A673 (cell line): ENCODE data around the gene OR7D4. TPM values are rescaled to one million over a fixed set of nuclear protein-coding genes. Genes with fewer than 3 reads are reported as not detected.

ENCODE experiments used
- BruUV-seq: library from RNA; stranded (reverse); fragments of 400-500 nt; replicated peaks from 2 replicates; lab custom pipeline; 2021; lab: Mats Ljungman, UMichigan
- CTCF ChIA-PET: fragments of 300-600 bp; sonication (Branson Sonifier 250); formaldehyde crosslinking; loops from one replicate; lab custom pipeline; 2022; ENCODE audit warnings: antibody characterized with exemption; lab: Charles Lee
- POLR2A ChIA-PET: fragments of 300-600 bp; sonication (Branson Sonifier 250); formaldehyde crosslinking; loops from one replicate; lab custom pipeline; 2022; ENCODE audit warnings: antibody characterized with exemption; ENCODE audit not compliant: low non-redundant PET; lab: Charles Lee
- DNase-seq: peaks from one replicate; pipeline ENCODE4 v3.0.0-alpha.2; 2015; ENCODE audit warnings: low spot score
- H3K27ac ChIP-seq: fragments of 200-600 bp; sonication (generic); 2 replicates; pipeline ENCODE4 v1.5.1; 2016; ENCODE audit warnings: mixed run types, low read depth, mild to moderate bottlenecking, mixed read lengths, antibody characterized with exemption, low read length; ENCODE audit not compliant: poor library complexity, severe bottlenecking
- H3K27me3 ChIP-seq: fragments of 200-600 bp; sonication (generic); replicated peaks from 2 replicates; pipeline ENCODE4 v1.6.1; 2017; ENCODE audit warnings: mixed run types, low read depth, mild to moderate bottlenecking, mixed read lengths, antibody characterized with exemption, low read length; ENCODE audit not compliant: insufficient read depth, poor library complexity
- H3K36me3 ChIP-seq: fragments of 200-600 bp; sonication (generic); 2 replicates; pipeline ENCODE4 v1.6.1; 2016; ENCODE audit warnings: mixed run types, mild to moderate bottlenecking, mixed read lengths, antibody characterized with exemption, low read length; ENCODE audit not compliant: insufficient read depth, poor library complexity, severe bottlenecking
- H3K4me1 ChIP-seq: fragments of 200-600 bp; sonication (generic); 2 replicates; pipeline ENCODE4 v1.6.1; 2017; ENCODE audit warnings: mixed run types, mild to moderate bottlenecking, mixed read lengths, antibody characterized with exemption, low read length; ENCODE audit not compliant: insufficient read depth, poor library complexity, severe bottlenecking
- H3K4me3 ChIP-seq: fragments of 200-600 bp; sonication (generic); 2 replicates; pipeline ENCODE4 v1.5.1; 2016; ENCODE audit warnings: low read depth, mixed run types, mild to moderate bottlenecking, mixed read lengths, low read length; ENCODE audit not compliant: poor library complexity, severe bottlenecking
- H3K9me3 ChIP-seq: fragments of 200-600 bp; sonication (generic); 2 replicates; pipeline ENCODE4 v1.6.1; 2016; ENCODE audit warnings: mixed run types, low read depth, mild to moderate bottlenecking, mixed read lengths, antibody characterized with exemption, low read length; ENCODE audit not compliant: poor library complexity, severe bottlenecking
- EZH2 ChIP-seq: fragments of 200-600 bp; sonication (generic); IDR thresholded peaks from 2 replicates; pipeline ENCODE4 v1.6.1; 2017; ENCODE audit warnings: borderline replicate concordance, low read depth, mild to moderate bottlenecking, mixed read lengths, antibody characterized with exemption, low read length; ENCODE audit not compliant: poor library complexity, severe bottlenecking
- intact Hi-C: fragments of 100-400 bp; cut with micrococcal nuclease; formaldehyde crosslinking; loops from one replicate; pipeline ENCODE4 v1.10.0; 2022; ENCODE audit not compliant: unreplicated experiment
- total RNA-seq: library from RNA; stranded (reverse); gene quantifications from 2 replicates; pipeline ENCODE4 v1.2.3, GENCODE V29; 2021
- TF ChIP-seq, protein P1 (sequence below): fragments of 300-800, 200-600 bp; sonication (generic); conservative IDR thresholded peaks from 2 replicates; pipeline ENCODE4 v1.5.1; 2017; ENCODE audit warnings: low read depth, mild to moderate bottlenecking, antibody characterized with exemption, low read length, moderate library complexity, mixed read lengths

Gene OR7D4
- total RNA-seq, 1 experiment from 2014 or later: not detected

- H3K36me3 ChIP-seq: no peaks in the 10 kb centered on the region
- H3K9me3 ChIP-seq: no peaks in the 10 kb centered on the region
- H3K27ac ChIP-seq: no peak overlapping the region
- no peaks in the 10 kb centered on the region for H3K27me3 ChIP-seq
- DNase-seq: no peak
- H3K4me1 ChIP-seq: no peaks in the 10 kb centered on the region
- ChIA-PET CTCF (no interaction called here), POLR2A (no interaction called here)
- intact Hi-C loops: no loop called here
- BruUV-seq: no TSS peak
- no peak overlapping the region for H3K4me3 ChIP-seq
- no peak for TF ChIP-seq EZH2
- TF ChIP-seq, protein P1, sequence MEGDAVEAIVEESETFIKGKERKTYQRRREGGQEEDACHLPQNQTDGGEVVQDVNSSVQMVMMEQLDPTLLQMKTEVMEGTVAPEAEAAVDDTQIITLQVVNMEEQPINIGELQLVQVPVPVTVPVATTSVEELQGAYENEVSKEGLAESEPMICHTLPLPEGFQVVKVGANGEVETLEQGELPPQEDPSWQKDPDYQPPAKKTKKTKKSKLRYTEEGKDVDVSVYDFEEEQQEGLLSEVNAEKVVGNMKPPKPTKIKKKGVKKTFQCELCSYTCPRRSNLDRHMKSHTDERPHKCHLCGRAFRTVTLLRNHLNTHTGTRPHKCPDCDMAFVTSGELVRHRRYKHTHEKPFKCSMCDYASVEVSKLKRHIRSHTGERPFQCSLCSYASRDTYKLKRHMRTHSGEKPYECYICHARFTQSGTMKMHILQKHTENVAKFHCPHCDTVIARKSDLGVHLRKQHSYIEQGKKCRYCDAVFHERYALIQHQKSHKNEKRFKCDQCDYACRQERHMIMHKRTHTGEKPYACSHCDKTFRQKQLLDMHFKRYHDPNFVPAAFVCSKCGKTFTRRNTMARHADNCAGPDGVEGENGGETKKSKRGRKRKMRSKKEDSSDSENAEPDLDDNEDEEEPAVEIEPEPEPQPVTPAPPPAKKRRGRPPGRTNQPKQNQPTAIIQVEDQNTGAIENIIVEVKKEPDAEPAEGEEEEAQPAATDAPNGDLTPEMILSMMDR: no peak
Observed at GRCh38 chr19:9183000-9183399, 36.4 kb downstream of the OR7D4 start.

GRCh38 chr19:9178901-9179300, 40.5 kb downstream of the OR7D4 start, which contains the start of gene OR7D2:
Gene OR7D2 (plus strand): TSS chr19:9178979. CDS start chr19:9185782, 6,803 bp downstream.
- H3K4me1 ChIP-seq: no peaks in the 10 kb centered on the region
- ChIA-PET POLR2A (no interaction called here), CTCF (no interaction called here)
- no peaks in the 10 kb centered on the region for H3K36me3 ChIP-seq
- intact Hi-C loops: no loop called here
- no peaks in the 10 kb centered on the region for H3K9me3 ChIP-seq
- no peaks in the 10 kb centered on the region for H3K27me3 ChIP-seq
- no peak within 1 kb of the TSS for H3K27ac ChIP-seq
- no peak within 1 kb of the TSS for H3K4me3 ChIP-seq
- DNase-seq: no peak
- TF ChIP-seq, protein P1: no peak
- no peak for TF ChIP-seq EZH2
- BruUV-seq: no TSS peak

- H3K9me3 ChIP-seq: no peaks in the 10 kb centered on the region
- CTCF ChIA-PET: no interaction called here
- no peaks in the 10 kb centered on the region for H3K36me3 ChIP-seq
- no TSS peak for BruUV-seq
- H3K4me3 ChIP-seq: no peak overlapping the region
- TF ChIP-seq, protein P1: no peak
- no peak for TF ChIP-seq EZH2
- no peak overlapping the region for H3K27ac ChIP-seq
- POLR2A ChIA-PET: no interaction called here
- no peaks in the 10 kb centered on the region for H3K27me3 ChIP-seq
- H3K4me1 ChIP-seq: no peaks in the 10 kb centered on the region
- intact Hi-C loops: no loop called here
- no peak for DNase-seq
Observed at GRCh38 chr19:9175326-9175725, 44.1 kb downstream of the OR7D4 start.
